GM23338 (cell line): ENCODE data around the gene PRDX6.

ENCODE experiments used
- CREB1 ChIP-seq: fragments of 250-450 bp; sonication (Bioruptor Pico); IDR thresholded peaks from 2 replicates; pipeline ENCODE4 v1.5.0; 2020; ENCODE audit warnings: low read depth, mild to moderate bottlenecking, moderate library complexity
- EZH2 ChIP-seq: fragments of 200-600 bp; sonication (generic); IDR thresholded peaks from one replicate; pipeline ENCODE4 v1.8.0; 2017; ENCODE audit warnings: antibody characterized with exemption, mild to moderate bottlenecking, low read depth; ENCODE audit not compliant: unreplicated experiment
- EZH2phosphoT487 ChIP-seq: fragments of 200-600 bp; sonication (generic); IDR thresholded peaks from one replicate; pipeline ENCODE4 v1.8.1; 2018; ENCODE audit warnings: antibody characterized with exemption; ENCODE audit not compliant: unreplicated experiment
- JUNB ChIP-seq: IDR thresholded peaks from one replicate; pipeline ENCODE4 v1.6.1; 2016; ENCODE audit warnings: antibody characterized with exemption; ENCODE audit not compliant: unreplicated experiment
- NANOG ChIP-seq: IDR thresholded peaks from 2 replicates; pipeline ENCODE4 v1.6.1; 2016; ENCODE audit warnings: antibody characterized with exemption, borderline replicate concordance
- POLR2AphosphoS5 ChIP-seq: IDR thresholded peaks from 2 replicates; pipeline ENCODE4 v1.6.1; 2016; ENCODE audit warnings: antibody characterized with exemption, low read depth
- ZNF114 ChIP-seq: fragments of 250-450 bp; sonication (Bioruptor Pico); IDR thresholded peaks from 2 replicates; pipeline ENCODE4 v1.5.0; 2020; ENCODE audit warnings: mild to moderate bottlenecking, moderate library complexity
- ZNF331 ChIP-seq: fragments of 250-450 bp; sonication (Bioruptor Pico); IDR thresholded peaks from 2 replicates; pipeline ENCODE4 v1.5.0; 2020; ENCODE audit warnings: low read depth, mild to moderate bottlenecking, moderate library complexity
- TF ChIP-seq, protein P1 (sequence below), 2 experiments: fragments of 200-600 bp in 1 of 2; sonication (generic) in 1 of 2; conservative IDR thresholded peaks; 2 replicates each; pipeline versions ENCODE4 v1.5.1 to v1.6.1; 2016 to 2017; ENCODE audit warnings: antibody characterized with exemption in 2 of 2, low read depth in 2 of 2, mild to moderate bottlenecking in 2 of 2, moderate library complexity in 1 of 2
- TF ChIP-seq, protein P2 (sequence below): IDR thresholded peaks from one replicate; pipeline ENCODE4 v1.6.1; 2018; ENCODE audit warnings: antibody characterized with exemption; ENCODE audit not compliant: unreplicated experiment
- TF ChIP-seq, protein P3 (sequence below): IDR thresholded peaks from 2 replicates; pipeline ENCODE4 v1.6.1; 2016; ENCODE audit warnings: antibody characterized with exemption

DNA sequence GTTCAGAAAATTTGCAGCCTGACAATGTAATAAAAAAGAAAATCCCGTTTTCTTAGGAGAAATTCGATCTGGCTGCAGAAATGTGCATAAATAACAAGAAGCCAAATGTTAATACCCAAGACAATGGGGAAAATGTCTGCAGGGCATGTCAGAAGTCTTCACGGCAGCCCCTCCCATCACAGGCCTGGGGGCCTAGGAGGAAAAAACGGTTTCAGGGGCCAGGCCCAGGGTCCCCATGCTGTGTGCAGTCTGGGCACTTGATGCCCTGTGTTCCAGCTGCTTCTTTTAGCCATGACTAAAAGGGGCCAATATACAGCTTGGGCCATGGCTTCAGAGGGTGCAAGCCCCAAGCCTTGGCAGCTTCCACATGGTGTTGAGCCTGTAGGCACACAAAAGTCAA, 6.5 kb upstream of the PRDX6 start:
- TF ChIP-seq, protein P1, sequence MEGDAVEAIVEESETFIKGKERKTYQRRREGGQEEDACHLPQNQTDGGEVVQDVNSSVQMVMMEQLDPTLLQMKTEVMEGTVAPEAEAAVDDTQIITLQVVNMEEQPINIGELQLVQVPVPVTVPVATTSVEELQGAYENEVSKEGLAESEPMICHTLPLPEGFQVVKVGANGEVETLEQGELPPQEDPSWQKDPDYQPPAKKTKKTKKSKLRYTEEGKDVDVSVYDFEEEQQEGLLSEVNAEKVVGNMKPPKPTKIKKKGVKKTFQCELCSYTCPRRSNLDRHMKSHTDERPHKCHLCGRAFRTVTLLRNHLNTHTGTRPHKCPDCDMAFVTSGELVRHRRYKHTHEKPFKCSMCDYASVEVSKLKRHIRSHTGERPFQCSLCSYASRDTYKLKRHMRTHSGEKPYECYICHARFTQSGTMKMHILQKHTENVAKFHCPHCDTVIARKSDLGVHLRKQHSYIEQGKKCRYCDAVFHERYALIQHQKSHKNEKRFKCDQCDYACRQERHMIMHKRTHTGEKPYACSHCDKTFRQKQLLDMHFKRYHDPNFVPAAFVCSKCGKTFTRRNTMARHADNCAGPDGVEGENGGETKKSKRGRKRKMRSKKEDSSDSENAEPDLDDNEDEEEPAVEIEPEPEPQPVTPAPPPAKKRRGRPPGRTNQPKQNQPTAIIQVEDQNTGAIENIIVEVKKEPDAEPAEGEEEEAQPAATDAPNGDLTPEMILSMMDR (conservative IDR thresholded peaks at IDR 0.05; ENCODE audit: low read depth in 2 of 2) = no peak
- TF ChIP-seq EZH2phosphoT487 (no peak), POLR2AphosphoS5 (no peak), EZH2 (no peak), CREB1 (CRISPR knock-in tag) (no peak), JUNB (no peak), NANOG (no peak), ZNF331 (CRISPR knock-in tag) (no peak), ZNF114 (no peak)
- TF ChIP-seq, protein P2, sequence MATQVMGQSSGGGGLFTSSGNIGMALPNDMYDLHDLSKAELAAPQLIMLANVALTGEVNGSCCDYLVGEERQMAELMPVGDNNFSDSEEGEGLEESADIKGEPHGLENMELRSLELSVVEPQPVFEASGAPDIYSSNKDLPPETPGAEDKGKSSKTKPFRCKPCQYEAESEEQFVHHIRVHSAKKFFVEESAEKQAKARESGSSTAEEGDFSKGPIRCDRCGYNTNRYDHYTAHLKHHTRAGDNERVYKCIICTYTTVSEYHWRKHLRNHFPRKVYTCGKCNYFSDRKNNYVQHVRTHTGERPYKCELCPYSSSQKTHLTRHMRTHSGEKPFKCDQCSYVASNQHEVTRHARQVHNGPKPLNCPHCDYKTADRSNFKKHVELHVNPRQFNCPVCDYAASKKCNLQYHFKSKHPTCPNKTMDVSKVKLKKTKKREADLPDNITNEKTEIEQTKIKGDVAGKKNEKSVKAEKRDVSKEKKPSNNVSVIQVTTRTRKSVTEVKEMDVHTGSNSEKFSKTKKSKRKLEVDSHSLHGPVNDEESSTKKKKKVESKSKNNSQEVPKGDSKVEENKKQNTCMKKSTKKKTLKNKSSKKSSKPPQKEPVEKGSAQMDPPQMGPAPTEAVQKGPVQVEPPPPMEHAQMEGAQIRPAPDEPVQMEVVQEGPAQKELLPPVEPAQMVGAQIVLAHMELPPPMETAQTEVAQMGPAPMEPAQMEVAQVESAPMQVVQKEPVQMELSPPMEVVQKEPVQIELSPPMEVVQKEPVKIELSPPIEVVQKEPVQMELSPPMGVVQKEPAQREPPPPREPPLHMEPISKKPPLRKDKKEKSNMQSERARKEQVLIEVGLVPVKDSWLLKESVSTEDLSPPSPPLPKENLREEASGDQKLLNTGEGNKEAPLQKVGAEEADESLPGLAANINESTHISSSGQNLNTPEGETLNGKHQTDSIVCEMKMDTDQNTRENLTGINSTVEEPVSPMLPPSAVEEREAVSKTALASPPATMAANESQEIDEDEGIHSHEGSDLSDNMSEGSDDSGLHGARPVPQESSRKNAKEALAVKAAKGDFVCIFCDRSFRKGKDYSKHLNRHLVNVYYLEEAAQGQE = no peak
- TF ChIP-seq, protein P3, sequence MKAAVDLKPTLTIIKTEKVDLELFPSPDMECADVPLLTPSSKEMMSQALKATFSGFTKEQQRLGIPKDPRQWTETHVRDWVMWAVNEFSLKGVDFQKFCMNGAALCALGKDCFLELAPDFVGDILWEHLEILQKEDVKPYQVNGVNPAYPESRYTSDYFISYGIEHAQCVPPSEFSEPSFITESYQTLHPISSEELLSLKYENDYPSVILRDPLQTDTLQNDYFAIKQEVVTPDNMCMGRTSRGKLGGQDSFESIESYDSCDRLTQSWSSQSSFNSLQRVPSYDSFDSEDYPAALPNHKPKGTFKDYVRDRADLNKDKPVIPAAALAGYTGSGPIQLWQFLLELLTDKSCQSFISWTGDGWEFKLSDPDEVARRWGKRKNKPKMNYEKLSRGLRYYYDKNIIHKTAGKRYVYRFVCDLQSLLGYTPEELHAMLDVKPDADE = no peak
